H1 (cell line): Measurements from ENCODE around the gene FAM114A2. TPM values are rescaled to one million over a fixed set of nuclear protein-coding genes. Genes with fewer than 3 reads are reported as not detected.

Source experiments
- CTCF ChIA-PET: fragments of 300-600 bp; sonication (Branson Sonifier 250); formaldehyde crosslinking; loops from one replicate; lab custom pipeline; 2021; ENCODE audit not compliant: partially characterized antibody; lab: Charles Lee
- POLR2A ChIA-PET: fragments of 300-600 bp; sonication (Branson Sonifier 250); formaldehyde crosslinking; loops from one replicate; lab custom pipeline; 2021; ENCODE audit warnings: inconsistent platforms; ENCODE audit not compliant: partially characterized antibody; lab: Charles Lee
- DNase-seq, 2 experiments: peaks; one replicate each; pipeline versions ENCODE4 v3.0.0 to v3.0.0-alpha.2; 2010 to 2022; ENCODE audit warnings: low spot score in 2 of 2, low read depth in 1 of 2, mixed read lengths in 1 of 2
- FAIRE-seq: peaks from 2 replicates; lab custom pipeline; 2011; peaks lifted over from hg19 to GRCh38; lab: Jason Lieb, UNC
- H2AFZ ChIP-seq: 2 replicates; pipeline ENCODE4 v1.8.1; 2012; ENCODE audit warnings: low read length, inconsistent platforms
- H2AK5ac ChIP-seq: 2 replicates; pipeline ENCODE4 v1.6.1; 2013; ENCODE audit warnings: low read depth, low read length
- H2BK120ac ChIP-seq: replicated peaks from 2 replicates; pipeline ENCODE3; 2013; ENCODE audit warnings: low read depth, low read length, inconsistent platforms
- H2BK12ac ChIP-seq: 2 replicates; pipeline ENCODE4 v1.6.1; 2013; ENCODE audit warnings: low read depth, low read length
- H2BK15ac ChIP-seq: 2 replicates; pipeline ENCODE4 v1.6.1; 2013; ENCODE audit warnings: low read length
- H2BK20ac ChIP-seq: 2 replicates; pipeline ENCODE4 v1.6.1; 2013; ENCODE audit warnings: low read length
- H2BK5ac ChIP-seq: 2 replicates; pipeline ENCODE4 v1.6.1; 2013; ENCODE audit warnings: low read depth, low read length
- H3K14ac ChIP-seq: 2 replicates; pipeline ENCODE4 v1.6.1; 2013; ENCODE audit warnings: inconsistent platforms; ENCODE audit not compliant: insufficient read length
- H3K18ac ChIP-seq: 2 replicates; pipeline ENCODE4 v1.6.1; 2013; ENCODE audit warnings: low read length; ENCODE audit errors: extremely low read depth
- H3K23ac ChIP-seq: 2 replicates; pipeline ENCODE4 v1.6.1; 2013; ENCODE audit warnings: inconsistent platforms; ENCODE audit not compliant: insufficient read length
- H3K23me2 ChIP-seq: 2 replicates; pipeline ENCODE4 v1.6.1; 2013; ENCODE audit warnings: low read depth, low read length
- H3K27ac ChIP-seq: 2 replicates; pipeline ENCODE4 v1.6.1; 2011; ENCODE audit warnings: low read depth, low read length, inconsistent platforms
- H3K27me3 ChIP-seq, 4 experiments: replicated peaks in 1 of 4; 1 replicate in 1 of 4; 2 replicates in 3 of 4; pipeline versions ENCODE4 v1.6.1 to v1.8.1; 2011 to 2013; ENCODE audit warnings: low read length in 3 of 4, mild to moderate bottlenecking in 3 of 4, inconsistent platforms in 2 of 4, mixed read lengths in 2 of 4, moderate library complexity in 1 of 4; ENCODE audit not compliant: control insufficient read depth in 3 of 4, insufficient read depth in 3 of 4; ENCODE audit errors: extremely low read depth in 1 of 4
- H3K36me3 ChIP-seq, 4 experiments: 2 replicates each; pipeline versions ENCODE4 v1.6.1 to v1.8.1; 2011 to 2013; ENCODE audit warnings: mild to moderate bottlenecking in 4 of 4, low read length in 3 of 4, moderate library complexity in 2 of 4, control low read depth in 1 of 4, inconsistent platforms in 1 of 4; ENCODE audit not compliant: insufficient read depth in 4 of 4, control insufficient read depth in 2 of 4
- H3K4ac ChIP-seq: replicated peaks from 2 replicates; pipeline ENCODE3; 2013; ENCODE audit warnings: low read length, low read depth, mixed read lengths, inconsistent platforms; ENCODE audit not compliant: insufficient read length
- H3K4me1 ChIP-seq, 4 experiments: replicated peaks in 1 of 4; 1 replicate in 1 of 4; 2 replicates in 3 of 4; pipeline versions ENCODE4 v1.6.1 to v1.8.1; 2011 to 2013; ENCODE audit warnings: low read length in 3 of 4, inconsistent platforms in 2 of 4, mixed read lengths in 1 of 4; ENCODE audit not compliant: insufficient read depth in 4 of 4, control insufficient read depth in 3 of 4
- H3K4me2 ChIP-seq, 2 experiments: 2 replicates each; pipeline versions ENCODE4 v1.6.1 to v1.8.1; 2011 to 2013; ENCODE audit warnings: low read depth in 2 of 2, low read length in 2 of 2, control low read depth in 1 of 2, inconsistent platforms in 1 of 2, mild to moderate bottlenecking in 1 of 2; ENCODE audit not compliant: insufficient read depth in 1 of 2
- H3K4me3 ChIP-seq, 4 experiments: fragments of 200-600, 300-600 bp in 1 of 4; sonication (generic), shearing (Covaris generic), sonication (Bioruptor Twin) in 1 of 4; 2 replicates each; pipeline versions ENCODE4 v1.5.1 to v1.8.1; 2011 to 2016; ENCODE audit warnings: low read length in 4 of 4, low read depth in 3 of 4, control low read depth in 2 of 4, inconsistent platforms in 2 of 4, mild to moderate bottlenecking in 2 of 4, mixed read lengths in 1 of 4, moderate library complexity in 1 of 4; ENCODE audit not compliant: insufficient read depth in 2 of 4; ENCODE audit errors: extremely low read depth in 1 of 4
- H3K56ac ChIP-seq: replicated peaks from 2 replicates; pipeline ENCODE3; 2013; ENCODE audit warnings: low read depth, mild to moderate bottlenecking, mixed read lengths, low read length, inconsistent platforms; ENCODE audit not compliant: insufficient read length
- H3K79me1 ChIP-seq: 2 replicates; pipeline ENCODE4 v1.6.1; 2013; ENCODE audit warnings: low read depth, low read length, control low read depth
- H3K79me2 ChIP-seq, 2 experiments: 2 replicates each; pipeline versions ENCODE4 v1.6.1 to v1.8.1; 2012 to 2013; ENCODE audit warnings: low read length in 2 of 2, mild to moderate bottlenecking in 2 of 2, inconsistent platforms in 1 of 2; ENCODE audit not compliant: insufficient read depth in 2 of 2, control insufficient read depth in 1 of 2
- H3K9ac ChIP-seq, 4 experiments: replicated peaks in 1 of 4; 1 replicate in 1 of 4; 2 replicates in 3 of 4; pipeline versions ENCODE4 v1.6.1 to v1.8.1; 2011 to 2013; ENCODE audit warnings: low read depth in 3 of 4, low read length in 3 of 4, control low read depth in 2 of 4, mild to moderate bottlenecking in 2 of 4, moderate library complexity in 2 of 4, inconsistent platforms in 1 of 4; ENCODE audit errors: extremely low read depth in 1 of 4
- H3K9me3 ChIP-seq, 2 experiments: 2 replicates each; pipeline versions ENCODE4 v1.6.1 to v1.8.1; 2012 to 2013; ENCODE audit warnings: mild to moderate bottlenecking in 2 of 2, moderate library complexity in 2 of 2, control low read depth in 1 of 2, inconsistent platforms in 1 of 2, low read depth in 1 of 2, low read length in 1 of 2, mixed read lengths in 1 of 2; ENCODE audit not compliant: insufficient read depth in 2 of 2
- H4K20me1 ChIP-seq, 2 experiments: replicated peaks in 1 of 2; 2 replicates each; pipeline versions ENCODE3 to v1.8.1; 2011 to 2013; ENCODE audit warnings: inconsistent platforms in 2 of 2, low read length in 2 of 2, mild to moderate bottlenecking in 1 of 2; ENCODE audit not compliant: insufficient read depth in 2 of 2, control insufficient read depth in 1 of 2
- H4K5ac ChIP-seq: 2 replicates; pipeline ENCODE4 v1.6.1; 2013; ENCODE audit warnings: low read length, low read depth, mixed read lengths, inconsistent platforms; ENCODE audit not compliant: insufficient read length
- H4K8ac ChIP-seq: 2 replicates; pipeline ENCODE4 v1.8.0; 2013; ENCODE audit warnings: mild to moderate bottlenecking, moderate library complexity, low read length, inconsistent platforms; ENCODE audit not compliant: insufficient read depth; ENCODE audit errors: extremely low read depth
- H4K91ac ChIP-seq: replicated peaks from 2 replicates; pipeline ENCODE3; 2013; ENCODE audit warnings: low read length, mixed read lengths, inconsistent platforms; ENCODE audit not compliant: insufficient read length
- ATF2 ChIP-seq: IDR thresholded peaks from 2 replicates; pipeline ENCODE4 v1.6.1; 2012; ENCODE audit warnings: low read length, inconsistent platforms
- CHD2 ChIP-seq: IDR thresholded peaks from 2 replicates; pipeline ENCODE4 v1.6.1; 2012; ENCODE audit warnings: low read length, improper control_type of control experiment
- EP300 ChIP-seq, 2 experiments: IDR thresholded peaks; 1 replicate in 1 of 2; 2 replicates in 1 of 2; pipeline ENCODE4 v1.6.1; 2011 to 2012; ENCODE audit warnings: low read depth in 2 of 2, low read length in 2 of 2, mild to moderate bottlenecking in 2 of 2, borderline replicate concordance in 1 of 2, inconsistent platforms in 1 of 2, moderate library complexity in 1 of 2
- JUN ChIP-seq: IDR thresholded peaks from 2 replicates; pipeline ENCODE4 v1.6.1; 2011; ENCODE audit warnings: low read depth, mild to moderate bottlenecking, improper control_type of control experiment, low read length
- KDM1A ChIP-seq: fragments of 200-600, 300-600 bp; sonication (generic); IDR thresholded peaks from 2 replicates; pipeline ENCODE4 v1.7.1; 2016; ENCODE audit warnings: mild to moderate bottlenecking, low read length, borderline replicate concordance
- PHF8 ChIP-seq: fragments of 200-600 bp; sonication (generic); conservative IDR thresholded peaks from 2 replicates; pipeline ENCODE4 v1.7.1; 2012; ENCODE audit warnings: low read depth, mild to moderate bottlenecking, inconsistent platforms, low read length, moderate library complexity
- POLR2A ChIP-seq, 2 experiments: IDR thresholded peaks; 1 replicate in 1 of 2; 2 replicates in 1 of 2; pipeline ENCODE4 v1.6.1; 2011; ENCODE audit warnings: low read depth in 2 of 2, low read length in 2 of 2, mild to moderate bottlenecking in 2 of 2; ENCODE audit errors: control extremely low read depth in 1 of 2
- RFX5 ChIP-seq: IDR thresholded peaks from 2 replicates; pipeline ENCODE4 v1.6.1; 2011; ENCODE audit warnings: low read depth, low read length, improper control_type of control experiment, borderline replicate concordance
- RNF2 ChIP-seq: fragments of 200-900, 300-1000 bp; sonication (generic); IDR thresholded peaks from 2 replicates; pipeline ENCODE4 v1.7.1; 2016; ENCODE audit warnings: borderline replicate concordance, low read depth, mild to moderate bottlenecking, antibody characterized with exemption, low read length; ENCODE audit not compliant: poor library complexity, severe bottlenecking; ENCODE audit errors: missing control alignments
- RXRA ChIP-seq: IDR thresholded peaks from 2 replicates; pipeline ENCODE4 v1.6.1; 2011; ENCODE audit warnings: low read depth, mild to moderate bottlenecking, low read length, moderate library complexity; ENCODE audit not compliant: insufficient read depth
- SRF ChIP-seq: IDR thresholded peaks from 2 replicates; pipeline ENCODE4 v1.6.1; 2011; ENCODE audit warnings: mild to moderate bottlenecking, low read depth, low read length, moderate library complexity
- TAF1 ChIP-seq: IDR thresholded peaks from 2 replicates; pipeline ENCODE4 v1.6.1; 2011; ENCODE audit warnings: mild to moderate bottlenecking, low read depth, low read length
- TEAD4 ChIP-seq: IDR thresholded peaks from 2 replicates; pipeline ENCODE4 v1.6.1; 2012; ENCODE audit warnings: low read depth, low read length, inconsistent platforms, mixed read lengths
- WGBS, 2 experiments: shearing (Covaris generic) in 1 of 2; methylation state at CpG; one replicate each; pipeline versions ENCODE4 v1.1.6 to v1.1.7; 2013 to 2015; ENCODE audit warnings: low lambda C conversion rate in 2 of 2, mixed read lengths in 2 of 2, inconsistent platforms in 1 of 2, low coverage in 1 of 2, missing lambda C conversion rate in 1 of 2; ENCODE audit not compliant: insufficient replicate concordance in 2 of 2, insufficient coverage in 1 of 2, insufficient read length in 1 of 2; ENCODE audit errors: extremely low coverage in 1 of 2, missing lambda C conversion rate in 1 of 2; 5-methylcytosine and 5-hydroxymethylcytosine counted together
- polyA plus RNA-seq, 7 experiments: library from polyadenylated mRNA; depleted of rRNA in 3 of 7; stranded (reverse) in 5 of 7; unstranded in 2 of 7; fragments of >200 nt in 5 of 7; fragments of 200-250 nt in 2 of 7; gene quantifications; 1 replicate in 5 of 7; 2 replicates in 1 of 7; 4 replicates in 1 of 7; pipeline versions ENCODE4 v1.2.1 to v1.2.3, GENCODE V29; 2011 to 2013; ENCODE audit warnings: missing spikeins in 2 of 7, mixed read lengths in 2 of 7
- total RNA-seq: library from RNA; stranded (reverse); fragmentation: NEBNext Ultra II Directional; extraction: Animal tissue kit (Norgen Biotek cat#: 25700); gene quantifications from 2 replicates; pipeline ENCODE4 v1.2.1, GENCODE V29; 2021

Gene FAM114A2
- total and polyA plus RNA-seq, 2 of the 8 experiments (the other 6 are each of a cell fraction or from before 2014, with no cell fraction given): 3.8 to 9.2 TPM

GRCh38 chr5:154002093-154002492 lies 36.6 kb downstream of the FAM114A2 start:
- Histone ChIP-seq H3K27ac (no peak overlapping the region), H3K4ac (no peak overlapping the region), H3K4me2 (no peak overlapping the region), H3K23me2 (no peaks in the 10 kb centered on the region), H2BK20ac (no peak overlapping the region), H3K9me3 (no peaks in the 10 kb centered on the region; a peak in 1 of 4 replicates), H3K14ac (no peak overlapping the region), H3K56ac (no peak overlapping the region), H3K4me3 (no peak overlapping the region), H2BK5ac (no peak overlapping the region), H3K23ac (no peak overlapping the region), H3K36me3 (no peaks in the 10 kb centered on the region), H2BK120ac (no peak overlapping the region), H3K27me3 (no peaks in the 10 kb centered on the region), H2AK5ac (no peak overlapping the region), H3K79me2 (no peaks in the 10 kb centered on the region), H4K5ac (no peak overlapping the region), H4K8ac (no peak overlapping the region), H3K18ac (no peak overlapping the region), H4K91ac (no peak overlapping the region), H4K20me1 (no peaks in the 10 kb centered on the region), H3K4me1 (no peaks in the 10 kb centered on the region), H2AFZ (no peak overlapping the region), H3K79me1 (no peaks in the 10 kb centered on the region), H3K9ac (no peak overlapping the region), H2BK12ac (no peak overlapping the region), H2BK15ac (no peak overlapping the region)
- ChIA-PET POLR2A (interaction anchor here (0.6 kb wide), 1 partner anchor 138 kb away, joined by 4 read pairs; no protein-coding TSS in a partner anchor), CTCF (no interaction called here)
- FAIRE-seq: no peak
- DNase-seq: no peak
- 90% methylated on average over 4 of the region's 4 CpGs; no CpG with 5 or more reads in 1 of the 2 experiments for WGBS, 2 experiments
- no peak for TF ChIP-seq CHD2
- TF ChIP-seq POLR2A (IDR thresholded peaks at IDR 0.05; ENCODE audit: control extremely low read depth in 1 of 2, low read depth in 2 of 2, low read length in 2 of 2): no peak
- TF ChIP-seq TEAD4: no peak
- no peak for TF ChIP-seq RXRA
- no peak for TF ChIP-seq ATF2
- no peak for TF ChIP-seq KDM1A
- TF ChIP-seq PHF8: no peak
- no peak for TF ChIP-seq SRF
- TF ChIP-seq RFX5: no peak
- no peak for TF ChIP-seq TAF1
- no peak for TF ChIP-seq EP300 (IDR thresholded peaks at IDR 0.05; ENCODE audit: borderline replicate concordance in 1 of 2, low read depth in 2 of 2, low read length in 2 of 2)
- TF ChIP-seq RNF2: no peak
- TF ChIP-seq JUN: no peak
